ENCODE measurements around the gene SYNPO. TPM values are rescaled to one million over a fixed set of nuclear protein-coding genes. Genes with fewer than 3 reads are reported as not detected.

Gene SYNPO
- total RNA-seq, 1 donor from 2014 or later, result 22.6 TPM

- DNase-seq (ENCODE audit: low spot score), result peak; percentile 65
These were observed 15.9 kb upstream of the SYNPO start for GRCh38 chr5:150624334-150625163.

GRCh38 chr5:150625164-150625535, 15.3 kb upstream of the SYNPO start:
- DNase-seq (ENCODE audit: low spot score), result no peak

GRCh38 chr5:150625831-150626746, 14.4 kb upstream of the SYNPO start:
- no peak for DNase-seq (ENCODE audit: low spot score)

- peak; percentile 70 for DNase-seq (ENCODE audit: low spot score)
These were observed 13.6 kb upstream of the SYNPO start for GRCh38 chr5:150626853-150627276.

- DNase-seq (ENCODE audit: low spot score), result peak; percentile 47
These were observed 12.5 kb upstream of the SYNPO start for GRCh38 chr5:150627731-150628545.

GRCh38 chr5:150628936-150629485, 11.4 kb upstream of the SYNPO start:
- no peak for DNase-seq (ENCODE audit: low spot score)

GRCh38 chr5:150630016-150630415, 10.4 kb upstream of the SYNPO start:
- DNase-seq (ENCODE audit: low spot score), result no peak

GRCh38 chr5:150630461-150631325, 9.8 kb upstream of the SYNPO start:
- DNase-seq (ENCODE audit: low spot score), result no peak

- DNase-seq (ENCODE audit: low spot score), result no peak
These were observed 9.1 kb upstream of the SYNPO start for GRCh38 chr5:150631326-150631701.

GRCh38 chr5:150632305-150633160, 7.9 kb upstream of the SYNPO start:
- no peak for DNase-seq (ENCODE audit: low spot score)

GRCh38 chr5:150633429-150633828, 7.0 kb upstream of the SYNPO start:
- DNase-seq (ENCODE audit: low spot score), result no peak

- DNase-seq (ENCODE audit: low spot score), result peak; percentile 77
These were observed 3.8 kb upstream of the SYNPO start for GRCh38 chr5:150636391-150637244.

- DNase-seq (ENCODE audit: low spot score), result peak; percentile 76
These were observed 3.0 kb upstream of the SYNPO start for GRCh38 chr5:150637245-150638052.

- no peak for DNase-seq (ENCODE audit: low spot score)
These were observed 2.4 kb upstream of the SYNPO start for GRCh38 chr5:150638053-150638444.

GRCh38 chr5:150638488-150639376, 1.7 kb upstream of the SYNPO start:
- no peak for DNase-seq (ENCODE audit: low spot score)

GRCh38 chr5:150639377-150639692, 1.1 kb upstream of the SYNPO start:
- peak; percentile 83 for DNase-seq (ENCODE audit: low spot score)

- no peak for DNase-seq (ENCODE audit: low spot score)
These were observed 709 bp upstream of the SYNPO start for GRCh38 chr5:150639751-150640150.
